PC-9 (cell line): ENCODE results near the gene RPA3. TPM values are rescaled to one million over a fixed set of nuclear protein-coding genes. Genes with fewer than 3 reads are reported as not detected.

Source experiments
- BruUV-seq: library from RNA; stranded (reverse); fragments of 400-500 nt; replicated peaks from 2 replicates; lab custom pipeline; 2021; lab: Mats Ljungman, UMichigan
- CTCF ChIA-PET: fragments of 300-600 bp; sonication (Branson Sonifier 250); formaldehyde crosslinking; loops from one replicate; lab custom pipeline; 2022; ENCODE audit warnings: antibody characterized with exemption; lab: Charles Lee
- POLR2A ChIA-PET: fragments of 300-600 bp; sonication (Branson Sonifier 250); formaldehyde crosslinking; loops from one replicate; lab custom pipeline; 2022; ENCODE audit warnings: antibody characterized with exemption; ENCODE audit not compliant: unreplicated experiment; lab: Charles Lee
- DNase-seq, 2 experiments: peaks; one replicate each; pipeline versions ENCODE4 v3.0.0 to v3.0.0-alpha.2; 2015 to 2022; ENCODE audit warnings: mixed read lengths in 1 of 2
- H2AFZ ChIP-seq: fragments of 200-600 bp; sonication (generic); 2 replicates; pipeline ENCODE4 v1.8.1; 2017; ENCODE audit warnings: antibody characterized with exemption
- H3F3A ChIP-seq: fragments of 200-600 bp; sonication (generic); 2 replicates; pipeline ENCODE4 v1.8.1; 2017; ENCODE audit warnings: antibody characterized with exemption, mild to moderate bottlenecking, low read depth; ENCODE audit not compliant: insufficient read depth
- H3K27ac ChIP-seq: fragments of 200-600 bp; sonication (generic); 2 replicates; pipeline ENCODE4 v1.6.1; 2016; ENCODE audit warnings: mixed run types
- H3K27me3 ChIP-seq: fragments of 200-600 bp; sonication (generic); 2 replicates; pipeline ENCODE4 v1.6.1; 2016; ENCODE audit warnings: low read depth, mixed run types; ENCODE audit not compliant: insufficient read depth
- H3K36me3 ChIP-seq: fragments of 200-600 bp; sonication (generic); 2 replicates; pipeline ENCODE4 v1.6.1; 2016; ENCODE audit warnings: low read depth, mixed run types
- H3K4me1 ChIP-seq: fragments of 200-600 bp; sonication (generic); replicated peaks from 2 replicates; pipeline ENCODE4 v1.6.1; 2016; ENCODE audit warnings: mixed run types; ENCODE audit not compliant: insufficient read depth
- H3K4me2 ChIP-seq: fragments of 200-600 bp; sonication (generic); 2 replicates; pipeline ENCODE4 v1.6.1; 2017; ENCODE audit warnings: mixed run types
- H3K4me3 ChIP-seq: fragments of 200-600 bp; sonication (generic); 2 replicates; pipeline ENCODE4 v1.6.1; 2016; ENCODE audit warnings: mixed run types
- H3K79me2 ChIP-seq: fragments of 200-600 bp; sonication (generic); 2 replicates; pipeline ENCODE4 v1.6.1; 2017; ENCODE audit warnings: low read depth, mixed run types
- H3K9me2 ChIP-seq: fragments of 200-600 bp; sonication (generic); 2 replicates; pipeline ENCODE4 v1.8.1; 2017; ENCODE audit warnings: mild to moderate bottlenecking; ENCODE audit not compliant: insufficient read depth
- H3K9me3 ChIP-seq: fragments of 200-600 bp; sonication (generic); 2 replicates; pipeline ENCODE4 v1.8.1; 2016; ENCODE audit warnings: low read depth; ENCODE audit not compliant: insufficient read depth
- H4K20me1 ChIP-seq: fragments of 200-600 bp; sonication (generic); 2 replicates; pipeline ENCODE4 v1.8.1; 2017; ENCODE audit not compliant: insufficient read depth
- EZH2 ChIP-seq: fragments of 200-600 bp; sonication (generic); IDR thresholded peaks from 2 replicates; pipeline ENCODE4 v1.8.0; 2017; ENCODE audit warnings: antibody characterized with exemption, low read depth
- intact Hi-C: fragments of 100-400 bp; cut with micrococcal nuclease; formaldehyde crosslinking; loops from one replicate; pipeline ENCODE4 v1.10.0; 2022; ENCODE audit not compliant: unreplicated experiment
- total RNA-seq: library from RNA; stranded (reverse); gene quantifications from 2 replicates; pipeline ENCODE4 v1.2.3, GENCODE V29; 2021
- TF ChIP-seq, protein P1 (sequence below): fragments of 200-600 bp; sonication (generic); conservative IDR thresholded peaks from 2 replicates; pipeline ENCODE4 v1.6.1; 2017; ENCODE audit warnings: mixed run types, antibody characterized with exemption, mild to moderate bottlenecking, moderate library complexity

The RPA3 gene
- total RNA-seq, 1 experiment from 2014 or later = 166 TPM

- no peaks in the 10 kb centered on the region for H3K27me3 ChIP-seq
- H3K36me3 ChIP-seq = no peaks in the 10 kb centered on the region
- intact Hi-C loops = no loop called here
- H3K9me2 ChIP-seq = no peaks in the 10 kb centered on the region
- no peak for DNase-seq
- no peaks in the 10 kb centered on the region for H3K9me3 ChIP-seq
- H3K4me3 ChIP-seq = no peak overlapping the region
- no peaks in the 10 kb centered on the region for H3K4me1 ChIP-seq
- H2AFZ ChIP-seq = no peak overlapping the region
- 0 out of 2 replicates have a peak, but pooled peaks cover 3% of the 10 kb centered on the region for H3F3A ChIP-seq
- no peaks in the 10 kb centered on the region for H4K20me1 ChIP-seq
- POLR2A ChIA-PET = no interaction called here
- no peaks in the 10 kb centered on the region for H3K79me2 ChIP-seq
- no peak overlapping the region for H3K27ac ChIP-seq
- H3K4me2 ChIP-seq = no peak overlapping the region
- TF ChIP-seq, protein P1, sequence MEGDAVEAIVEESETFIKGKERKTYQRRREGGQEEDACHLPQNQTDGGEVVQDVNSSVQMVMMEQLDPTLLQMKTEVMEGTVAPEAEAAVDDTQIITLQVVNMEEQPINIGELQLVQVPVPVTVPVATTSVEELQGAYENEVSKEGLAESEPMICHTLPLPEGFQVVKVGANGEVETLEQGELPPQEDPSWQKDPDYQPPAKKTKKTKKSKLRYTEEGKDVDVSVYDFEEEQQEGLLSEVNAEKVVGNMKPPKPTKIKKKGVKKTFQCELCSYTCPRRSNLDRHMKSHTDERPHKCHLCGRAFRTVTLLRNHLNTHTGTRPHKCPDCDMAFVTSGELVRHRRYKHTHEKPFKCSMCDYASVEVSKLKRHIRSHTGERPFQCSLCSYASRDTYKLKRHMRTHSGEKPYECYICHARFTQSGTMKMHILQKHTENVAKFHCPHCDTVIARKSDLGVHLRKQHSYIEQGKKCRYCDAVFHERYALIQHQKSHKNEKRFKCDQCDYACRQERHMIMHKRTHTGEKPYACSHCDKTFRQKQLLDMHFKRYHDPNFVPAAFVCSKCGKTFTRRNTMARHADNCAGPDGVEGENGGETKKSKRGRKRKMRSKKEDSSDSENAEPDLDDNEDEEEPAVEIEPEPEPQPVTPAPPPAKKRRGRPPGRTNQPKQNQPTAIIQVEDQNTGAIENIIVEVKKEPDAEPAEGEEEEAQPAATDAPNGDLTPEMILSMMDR = no peak
- TF ChIP-seq EZH2 = no peak
- CTCF ChIA-PET = no interaction called here
- BruUV-seq = no TSS peak
Observed at GRCh38 chr7:7618410-7618809, 100.0 kb downstream of the RPA3 start.

GRCh38 chr7:7617550-7617949 is 100.9 kb downstream of the RPA3 start:
- Histone ChIP-seq H3K27ac (no peak overlapping the region), H3K9me2 (no peaks in the 10 kb centered on the region), H3K79me2 (no peaks in the 10 kb centered on the region), H3K4me2 (no peak overlapping the region), H4K20me1 (no peaks in the 10 kb centered on the region), H3K36me3 (no peaks in the 10 kb centered on the region), H3K4me3 (no peak overlapping the region), H3K4me1 (no peaks in the 10 kb centered on the region), H3K9me3 (no peaks in the 10 kb centered on the region), H3K27me3 (no peaks in the 10 kb centered on the region), H2AFZ (no peak overlapping the region), H3F3A (0 out of 2 replicates have a peak, but pooled peaks cover 3% of the 10 kb centered on the region)
- ChIA-PET CTCF (no interaction called here), POLR2A (no interaction called here)
- no TSS peak for BruUV-seq
- no peak for TF ChIP-seq EZH2
- TF ChIP-seq, protein P1 = no peak
- DNase-seq = no peak
- intact Hi-C loops = no loop called here

DNA sequence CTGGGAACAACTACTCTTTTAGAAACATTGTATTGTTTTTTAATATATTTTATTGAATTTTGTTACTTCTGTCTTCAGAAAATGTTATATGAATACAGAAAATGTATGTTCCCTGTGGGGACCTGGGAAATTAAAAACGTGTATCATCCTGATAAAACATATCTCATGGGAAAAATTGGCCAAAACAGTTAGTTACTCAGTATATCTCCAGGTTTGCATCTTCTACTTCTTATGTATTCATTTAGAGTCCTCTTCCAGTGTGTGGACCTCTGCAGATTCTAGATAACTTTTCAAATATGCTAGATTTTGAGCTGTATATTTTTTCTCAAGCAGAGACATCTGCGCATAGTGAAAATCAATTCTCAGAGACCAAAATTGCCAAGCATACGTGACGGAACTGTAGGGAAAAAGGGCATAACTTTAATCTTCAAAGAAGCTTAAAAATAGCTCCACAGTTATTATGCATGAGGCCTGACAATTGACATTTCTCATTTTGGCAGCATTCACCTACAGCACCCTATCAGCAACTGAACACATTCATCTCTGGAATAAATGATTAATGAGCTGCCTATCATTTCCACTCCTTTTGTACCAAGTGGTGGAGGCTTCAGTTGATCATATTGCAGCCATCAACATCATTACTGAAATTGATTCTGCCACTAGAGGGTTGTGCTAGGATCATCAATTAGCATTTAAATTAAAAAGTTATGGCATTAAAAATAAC is 104.2 kb downstream of the RPA3 start:
- no TSS peak for BruUV-seq
- H3K79me2 ChIP-seq = no peaks in the 10 kb centered on the region
- intact Hi-C loops = no loop called here
- H3K4me1 ChIP-seq = no peaks in the 10 kb centered on the region
- H3K27ac ChIP-seq = no peak overlapping the region
- no peaks in the 10 kb centered on the region for H3K9me3 ChIP-seq
- no peaks in the 10 kb centered on the region for H4K20me1 ChIP-seq
- no peak overlapping the region for H3K4me3 ChIP-seq
- no peak overlapping the region for H3K4me2 ChIP-seq
- 0 out of 2 replicates have a peak, but pooled peaks cover 3% of the 10 kb centered on the region for H3F3A ChIP-seq
- POLR2A ChIA-PET = no interaction called here
- CTCF ChIA-PET = interaction anchor here (1.0 kb wide), 1 partner anchor 190 kb away, joined by 3 read pairs; no protein-coding TSS in a partner anchor
- no peak for TF ChIP-seq EZH2
- TF ChIP-seq, protein P1 = no peak
- DNase-seq = no peak
- H3K27me3 ChIP-seq = no peaks in the 10 kb centered on the region
- no peaks in the 10 kb centered on the region for H3K9me2 ChIP-seq
- no peak overlapping the region for H2AFZ ChIP-seq
- H3K36me3 ChIP-seq = 0 out of 2 replicates have a peak, but pooled peaks cover under 1% of the 10 kb centered on the region
